Mesenchymal stem cell (in vitro differentiated cells and primary cell): ENCODE measurements around the gene LY6G5B.

Experiments used
- DNase-seq: peaks from one replicate; pipeline ENCODE4 v3.0.0-alpha.2; 2013
- H2AFZ ChIP-seq: one replicate; pipeline ENCODE4 v1.6.1; 2013; ENCODE audit warnings: low read depth, mild to moderate bottlenecking, control low read depth, inconsistent platforms, low read length, moderate library complexity
- H2AK5ac ChIP-seq: 2 replicates; pipeline ENCODE4 v1.6.1; 2013; ENCODE audit warnings: low read length, moderate library complexity, mild to moderate bottlenecking, inconsistent platforms; ENCODE audit not compliant: severe bottlenecking
- H2BK120ac ChIP-seq: one replicate; pipeline ENCODE4 v1.6.1; 2013; ENCODE audit warnings: low read depth, mild to moderate bottlenecking, inconsistent platforms, low read length, moderate library complexity
- H2BK12ac ChIP-seq, 2 experiments: one replicate each; pipeline ENCODE4 v1.6.1; 2013; ENCODE audit warnings: inconsistent platforms in 2 of 2, low read length in 2 of 2, mild to moderate bottlenecking in 2 of 2, moderate library complexity in 2 of 2, control low read depth in 1 of 2
- H2BK15ac ChIP-seq: one replicate; pipeline ENCODE4 v1.6.1; 2013; ENCODE audit warnings: mild to moderate bottlenecking, low read depth, inconsistent platforms; ENCODE audit not compliant: poor library complexity, severe bottlenecking
- H2BK5ac ChIP-seq: 2 replicates; pipeline ENCODE4 v1.6.1; 2013; ENCODE audit warnings: low read depth, mild to moderate bottlenecking, low read length, control low read depth, inconsistent platforms; ENCODE audit not compliant: poor library complexity, severe bottlenecking
- H3K14ac ChIP-seq, 2 experiments: one replicate each; pipeline ENCODE4 v1.6.1; 2013; ENCODE audit warnings: inconsistent platforms in 2 of 2, low read length in 2 of 2, control low read depth in 1 of 2, mild to moderate bottlenecking in 1 of 2, moderate library complexity in 1 of 2
- H3K18ac ChIP-seq, 2 experiments: one replicate each; pipeline ENCODE4 v1.6.1; 2013; ENCODE audit warnings: inconsistent platforms in 2 of 2, low read length in 2 of 2, control low read depth in 1 of 2, low read depth in 1 of 2, mild to moderate bottlenecking in 1 of 2
- H3K23ac ChIP-seq, 2 experiments: one replicate each; pipeline ENCODE4 v1.6.1; 2013; ENCODE audit warnings: inconsistent platforms in 2 of 2, low read length in 2 of 2, mild to moderate bottlenecking in 2 of 2, moderate library complexity in 2 of 2, control low read depth in 1 of 2
- H3K27ac ChIP-seq: 2 replicates; pipeline ENCODE4 v1.5.1; 2013; ENCODE audit warnings: mild to moderate bottlenecking, moderate library complexity, low read length, control low read depth, inconsistent platforms; ENCODE audit not compliant: poor library complexity, severe bottlenecking
- H3K27me3 ChIP-seq, 2 experiments: 2 replicates each; pipeline versions ENCODE4 v1.6.1 to v1.7.0; 2013; ENCODE audit warnings: low read length in 2 of 2, mild to moderate bottlenecking in 2 of 2, moderate library complexity in 2 of 2, control low read depth in 1 of 2, inconsistent platforms in 1 of 2; ENCODE audit not compliant: control insufficient read depth in 1 of 2, insufficient read depth in 1 of 2
- H3K36me3 ChIP-seq, 2 experiments: 2 replicates each; pipeline versions ENCODE4 v1.6.1 to v1.7.0; 2013; ENCODE audit warnings: low read length in 2 of 2, control low read depth in 1 of 2, inconsistent platforms in 1 of 2, low read depth in 1 of 2, mild to moderate bottlenecking in 1 of 2; ENCODE audit not compliant: insufficient read depth in 2 of 2, control insufficient read depth in 1 of 2
- H3K4ac ChIP-seq, 2 experiments: one replicate each; pipeline ENCODE4 v1.6.1; 2013; ENCODE audit warnings: inconsistent platforms in 2 of 2, low read length in 2 of 2, mild to moderate bottlenecking in 2 of 2, moderate library complexity in 2 of 2, control low read depth in 1 of 2, low read depth in 1 of 2
- H3K4me1 ChIP-seq: 2 replicates; pipeline ENCODE4 v1.6.1; 2013; ENCODE audit warnings: low read depth, low read length, control low read depth; ENCODE audit not compliant: control insufficient read depth, insufficient read depth
- H3K4me2 ChIP-seq: 2 replicates; pipeline ENCODE4 v1.6.1; 2013; ENCODE audit warnings: low read length, mild to moderate bottlenecking, inconsistent platforms; ENCODE audit not compliant: poor library complexity, severe bottlenecking
- H3K4me3 ChIP-seq, 2 experiments: 2 replicates each; pipeline versions ENCODE4 v1.5.1 to v1.7.0; 2013; ENCODE audit warnings: low read length in 2 of 2, mild to moderate bottlenecking in 2 of 2, control low read depth in 1 of 2, low read depth in 1 of 2; ENCODE audit not compliant: insufficient read depth in 1 of 2
- H3K79me1 ChIP-seq: replicated peaks from 2 replicates; pipeline ENCODE4 v1.6.1; 2013; ENCODE audit warnings: mild to moderate bottlenecking, control low read depth, low read length, inconsistent platforms; ENCODE audit not compliant: poor library complexity, severe bottlenecking
- H3K9ac ChIP-seq: 2 replicates; pipeline ENCODE4 v1.7.0; 2013; ENCODE audit warnings: mild to moderate bottlenecking, low read length, moderate library complexity
- H3K9me3 ChIP-seq: 2 replicates; pipeline ENCODE4 v1.7.0; 2013; ENCODE audit warnings: mild to moderate bottlenecking, low read length; ENCODE audit not compliant: control insufficient read depth
- H4K8ac ChIP-seq: one replicate; pipeline ENCODE4 v1.6.1; 2013; ENCODE audit warnings: inconsistent platforms, mild to moderate bottlenecking, low read length, moderate library complexity
- H4K91ac ChIP-seq: one replicate; pipeline ENCODE4 v1.6.1; 2013; ENCODE audit warnings: mild to moderate bottlenecking, low read length, inconsistent platforms
- WGBS: methylation state at CpG from one replicate; pipeline ENCODE4 v1.1.7; 2013; ENCODE audit warnings: mixed read lengths; 5-methylcytosine and 5-hydroxymethylcytosine counted together

Gene LY6G5B

DNA sequence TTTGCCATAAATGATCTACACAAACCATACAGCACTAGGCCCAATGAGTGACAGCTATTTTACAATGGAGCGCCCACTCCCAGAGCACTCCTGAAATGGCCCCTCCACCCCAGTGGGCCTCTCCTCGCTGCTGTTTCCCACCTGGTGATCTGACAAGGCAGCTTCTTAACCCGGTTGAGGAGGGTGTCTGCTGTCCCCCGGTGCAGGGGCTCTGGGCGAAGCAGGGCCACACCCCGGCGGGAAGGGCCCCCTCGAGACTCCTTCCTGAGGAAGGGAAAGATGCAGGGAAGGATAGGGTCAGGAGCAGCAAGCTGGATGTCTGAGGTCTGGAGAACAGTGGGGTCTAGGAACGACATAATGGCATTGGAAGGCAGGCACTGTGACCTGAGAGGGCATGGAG, 23.1 kb downstream of the LY6G5B start:
- WGBS, result 92% methylated on average over 9 of the region's 9 CpGs
- H2AK5ac ChIP-seq, result no peak overlapping the region
- no peak overlapping the region for H3K4ac ChIP-seq
- H4K8ac ChIP-seq, result no peak overlapping the region
- H2BK120ac ChIP-seq, result no peak overlapping the region
- no peak overlapping the region for H3K4me3 ChIP-seq
- peaks cover 2% of the 10 kb centered on the region for H3K4me1 ChIP-seq
- no peak overlapping the region for H3K23ac ChIP-seq
- H3K27ac ChIP-seq, result no peak overlapping the region
- H2BK5ac ChIP-seq, result no peak overlapping the region
- no peak overlapping the region for H3K18ac ChIP-seq
- H4K91ac ChIP-seq, result no peak overlapping the region
- H2BK15ac ChIP-seq, result no peak overlapping the region
- DNase-seq, result no peak
- no peak overlapping the region for H3K14ac ChIP-seq
- peaks cover 13% of the 10 kb centered on the region for H3K79me1 ChIP-seq
- no peaks in the 10 kb centered on the region for H3K9me3 ChIP-seq
- H3K9ac ChIP-seq, result no peak overlapping the region
- H3K27me3 ChIP-seq, result no peaks in the 10 kb centered on the region
- H3K4me2 ChIP-seq, result no peak overlapping the region
- H3K36me3 ChIP-seq, result peaks cover 72 to 85% of the 10 kb centered on the region in 2 experiments
- H2AFZ ChIP-seq, result no peak overlapping the region
- no peak overlapping the region for H2BK12ac ChIP-seq

- H3K23ac ChIP-seq, result no peak overlapping the region
- H3K9ac ChIP-seq, result no peak overlapping the region
- H4K91ac ChIP-seq, result no peak overlapping the region
- no peak overlapping the region for H2AK5ac ChIP-seq
- H3K36me3 ChIP-seq, result peaks cover 66 to 79% of the 10 kb centered on the region in 2 experiments
- no peak overlapping the region for H3K27ac ChIP-seq
- H3K9me3 ChIP-seq, result no peaks in the 10 kb centered on the region
- H2BK15ac ChIP-seq, result no peak overlapping the region
- no peaks in the 10 kb centered on the region for H3K27me3 ChIP-seq
- H2BK5ac ChIP-seq, result no peak overlapping the region
- H3K4me3 ChIP-seq, result no peak overlapping the region
- DNase-seq, result no peak
- no peak overlapping the region for H3K4ac ChIP-seq
- H2AFZ ChIP-seq, result no peak overlapping the region
- H2BK12ac ChIP-seq, result no peak overlapping the region
- H3K79me1 ChIP-seq, result peaks cover 13% of the 10 kb centered on the region
- no peak overlapping the region for H3K18ac ChIP-seq
- no peak overlapping the region for H4K8ac ChIP-seq
- no peak overlapping the region for H3K4me2 ChIP-seq
- H2BK120ac ChIP-seq, result no peak overlapping the region
- 96% methylated on average over 5 of the region's 6 CpGs for WGBS
- H3K4me1 ChIP-seq, result peaks cover 2% of the 10 kb centered on the region
- H3K14ac ChIP-seq, result no peak overlapping the region
Measured at GRCh38 chr6:31693535-31693934, 23.8 kb downstream of the LY6G5B start.

GRCh38 chr6:31697555-31697954, 27.8 kb downstream of the LY6G5B start:
- Histone ChIP-seq H2BK15ac (no peak overlapping the region), H3K9ac (peak overlapping the region; percentile 53), H3K4me1 (peaks cover 10% of the 10 kb centered on the region), H2BK5ac (no peak overlapping the region), H3K14ac (no peak overlapping the region), H3K27me3 (no peaks in the 10 kb centered on the region), H4K8ac (no peak overlapping the region), H3K23ac (no peak overlapping the region), H3K36me3 (peaks cover 43 to 56% of the 10 kb centered on the region in 2 experiments), H3K4ac (no peak overlapping the region), H2AFZ (no peak overlapping the region), H2BK12ac (no peak overlapping the region), H3K79me1 (peaks cover 20% of the 10 kb centered on the region), H2AK5ac (no peak overlapping the region), H3K27ac (no peak overlapping the region), H4K91ac (no peak overlapping the region), H3K4me2 (no peak overlapping the region), H3K18ac (no peak overlapping the region), H2BK120ac (no peak overlapping the region), H3K4me3 (no peak overlapping the region), H3K9me3 (no peaks in the 10 kb centered on the region)
- 56% methylated on average over 3 of the region's 3 CpGs for WGBS
- DNase-seq, result no peak

- Histone ChIP-seq H3K9ac (peak overlapping the region; percentile 98), H2AK5ac (no peak overlapping the region), H3K4me3 (peak overlapping the region in 1 of 2 experiments; percentile 97), H3K4me2 (no peak overlapping the region), H2BK120ac (no peak overlapping the region), H3K27me3 (no peaks in the 10 kb centered on the region), H4K91ac (no peak overlapping the region), H3K9me3 (no peaks in the 10 kb centered on the region), H3K36me3 (peaks cover 15 to 28% of the 10 kb centered on the region in 2 experiments), H2BK15ac (no peak overlapping the region), H3K79me1 (peaks cover 18% of the 10 kb centered on the region), H3K4me1 (peaks cover 15% of the 10 kb centered on the region), H4K8ac (peak overlapping the region; percentile 35), H3K18ac (no peak overlapping the region), H2BK5ac (no peak overlapping the region), H3K27ac (no peak overlapping the region), H3K4ac (no peak overlapping the region), H3K14ac (peak overlapping the region in 1 of 2 experiments; percentile 70), H2BK12ac (no peak overlapping the region), H2AFZ (no peak overlapping the region), H3K23ac (no peak overlapping the region)
- DNase-seq, result no peak
- WGBS, result 96% methylated on average over 4 of the region's 5 CpGs
Measured at GRCh38 chr6:31700740-31701401, 31.1 kb downstream of the LY6G5B start.
